Left ventricle myocardium superior (tissue), 1 donor: ENCODE data around the gene MEA1. TPM values are rescaled to one million over a fixed set of nuclear protein-coding genes. Genes with fewer than 3 reads are reported as not detected.
A peak's percentile ranks its signal among the peaks of the same experiment; 100 is the strongest.

Experiments used
- ATAC-seq: fragments of 200-7000 bp; cut with Tn5 transposase; one replicate; pipeline ENCODE4 v1.9.1; 2020; ENCODE audit warnings: mild to moderate bottlenecking, moderate library complexity
- DNase-seq: peaks from one replicate; pipeline ENCODE4 v3.0.0-alpha.2; 2020
- intact Hi-C: fragments of 100-400 bp; cut with micrococcal nuclease; formaldehyde crosslinking; loops from one replicate; pipeline ENCODE4 v1.11.0; 2022
- total RNA-seq: library from RNA; stranded (reverse); fragmentation: NEBNext Ultra II Directional; extraction: Animal tissue kit (Norgen Biotek cat#: 25700); gene quantifications from one replicate; pipeline ENCODE4 v1.2.1, GENCODE V29; 2021
- donor health status: DM: no; HTN: yes; CAD: no; lungs with severe emphysema.

Gene MEA1
- total RNA-seq, 1 donor from 2014 or later = 28.7 TPM

- no peak for DNase-seq
- no peak for ATAC-seq
- intact Hi-C loops = no loop called here
Measured at GRCh38 chr6:42981836-42982235, 31.9 kb downstream of the MEA1 start.

GRCh38 chr6:42979523-42980177 is 34.1 kb downstream of the MEA1 start:
- DNase-seq (no peak), ATAC-seq (peak; percentile 3)
- intact Hi-C loops = no loop called here

- ATAC-seq = peak; percentile 96
- intact Hi-C loops = no loop called here
- peak; percentile 95 for DNase-seq
Measured at GRCh38 chr6:42978839-42979522, 34.8 kb downstream of the MEA1 start, which contains the start of gene PEX6. TSS of gene PEX6 (minus strand) at chr6:42979181. CDS start at chr6:42979150, 31 bp downstream.

- intact Hi-C loops = no loop called here
- no peak for ATAC-seq
Measured at GRCh38 chr6:42978487-42978838, 35.3 kb downstream of the MEA1 start.

GRCh38 chr6:42974919-42975505 is 38.7 kb downstream of the MEA1 start:
- intact Hi-C loops = no loop called here
- ATAC-seq (no peak), DNase-seq (no peak)

More at GRCh38 chr6:42978487-42978838, 35.3 kb downstream of the MEA1 start:
- peak; percentile 53 for DNase-seq

GRCh38 chr6:42973926-42974325 is 39.8 kb downstream of the MEA1 start:
- no peak for DNase-seq
- ATAC-seq = no peak
- intact Hi-C loops = no loop called here

- ATAC-seq = no peak
- intact Hi-C loops = no loop called here
- no peak for DNase-seq
Measured at GRCh38 chr6:42971746-42972327, 41.9 kb downstream of the MEA1 start.

- ATAC-seq (peak; percentile 51), DNase-seq (no peak)
- intact Hi-C loops = no loop called here
Measured at GRCh38 chr6:42970871-42971612, 42.7 kb downstream of the MEA1 start.

- no peak for ATAC-seq
- no peak for DNase-seq
- intact Hi-C loops = no loop called here
Measured at GRCh38 chr6:42969934-42970333, 43.8 kb downstream of the MEA1 start.

- intact Hi-C loops = no loop called here
- no peak for ATAC-seq
Measured at GRCh38 chr6:42969431-42969830, 44.3 kb downstream of the MEA1 start.

GRCh38 chr6:42968783-42969182 is 45.0 kb downstream of the MEA1 start:
- no peak for ATAC-seq
- DNase-seq = no peak
- intact Hi-C loops = no loop called here

More at GRCh38 chr6:42969431-42969830, 44.3 kb downstream of the MEA1 start:
- DNase-seq = no peak

- intact Hi-C loops = no loop called here
- no peak for ATAC-seq
- no peak for DNase-seq
Measured at GRCh38 chr6:42968126-42968701, 45.5 kb downstream of the MEA1 start.

- ATAC-seq (no peak), DNase-seq (no peak)
- intact Hi-C loops = no loop called here
Measured at GRCh38 chr6:42967228-42967627, 46.5 kb downstream of the MEA1 start.

GRCh38 chr6:42966571-42966970 is 47.2 kb downstream of the MEA1 start:
- ATAC-seq = no peak
- DNase-seq = no peak
- intact Hi-C loops = no loop called here

GRCh38 chr6:42963855-42964605 is 49.7 kb downstream of the MEA1 start:
- intact Hi-C loops = no loop called here
- DNase-seq = no peak
- ATAC-seq = no peak

- no peak for ATAC-seq
- intact Hi-C loops = no loop called here
- no peak for DNase-seq
Measured at GRCh38 chr6:42963179-42963854, 50.4 kb downstream of the MEA1 start.

GRCh38 chr6:42962502-42963178 is 51.1 kb downstream of the MEA1 start:
- intact Hi-C loops = no loop called here
- DNase-seq (no peak), ATAC-seq (no peak)
